RWPE2 (cell line): Measurements from ENCODE around the gene ABHD15.

Source experiments
- ATAC-seq: fragments of 200-7000 bp; cut with Tn5 transposase; 3 replicates; pipeline ENCODE4 v1.9.1; 2021; ENCODE audit warnings: low read depth
- DNase-seq: peaks from one replicate; pipeline ENCODE4 v3.0.0-alpha.2; 2020; ENCODE audit warnings: low spot score
- H3K27ac ChIP-seq: fragments of 450-650 bp; 2 replicates; pipeline ENCODE4 v1.5.1; 2017; ENCODE audit warnings: mild to moderate bottlenecking; ENCODE audit not compliant: poor library complexity, severe bottlenecking
- H3K27me3 ChIP-seq: fragments of 250-450 bp; sonication (Bioruptor Pico); 2 replicates; pipeline ENCODE4 v1.5.1; 2021; ENCODE audit warnings: mild to moderate bottlenecking, moderate library complexity; ENCODE audit not compliant: insufficient read depth, poor library complexity, severe bottlenecking
- H3K36me3 ChIP-seq: fragments of 250-450 bp; sonication (Bioruptor Pico); 2 replicates; pipeline ENCODE4 v1.5.1; 2020; ENCODE audit warnings: low read depth, mild to moderate bottlenecking, moderate library complexity
- H3K4me1 ChIP-seq: fragments of 250-450 bp; sonication (Bioruptor Pico); 2 replicates; pipeline ENCODE4 v1.5.1; 2021; ENCODE audit warnings: mild to moderate bottlenecking, moderate library complexity; ENCODE audit not compliant: insufficient read depth, poor library complexity, severe bottlenecking
- H3K4me3 ChIP-seq: fragments of 250-450 bp; sonication (Bioruptor Pico); 2 replicates; pipeline ENCODE4 v1.5.1; 2021; ENCODE audit warnings: mild to moderate bottlenecking, moderate library complexity; ENCODE audit not compliant: severe bottlenecking
- H3K9me3 ChIP-seq: fragments of 250-450 bp; sonication (Bioruptor Pico); 2 replicates; pipeline ENCODE4 v1.5.1; 2021; ENCODE audit warnings: mild to moderate bottlenecking, moderate library complexity; ENCODE audit not compliant: severe bottlenecking
- TF ChIP-seq, protein P1 (sequence below): fragments of 450-650 bp; IDR thresholded peaks from one replicate; pipeline ENCODE4 v1.5.1; 2017; ENCODE audit warnings: mild to moderate bottlenecking, moderate library complexity; ENCODE audit not compliant: poor library complexity, severe bottlenecking

ABHD15 gene

DNA sequence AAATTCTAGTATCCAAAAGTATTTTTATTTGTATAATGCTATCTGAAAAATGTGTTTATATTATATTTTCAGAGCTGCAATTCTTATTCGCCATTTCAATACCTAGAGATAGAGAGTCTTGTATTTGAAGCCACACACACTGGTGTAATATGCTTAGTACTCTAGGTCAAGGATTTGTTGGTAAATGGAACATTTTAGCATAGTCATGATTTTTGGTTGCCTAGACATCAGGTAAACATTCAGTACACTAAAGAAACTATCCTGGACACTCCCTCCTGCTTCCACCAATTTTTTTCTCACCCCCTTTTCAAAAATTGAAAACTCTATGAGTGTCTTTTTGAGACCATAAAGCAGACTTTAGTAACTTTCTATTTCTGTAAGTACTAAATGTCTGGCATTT is 20.8 kb downstream of the ABHD15 start:
- Histone ChIP-seq H3K9me3 (no peaks in the 10 kb centered on the region), H3K27me3 (no peaks in the 10 kb centered on the region), H3K4me3 (no peak overlapping the region), H3K4me1 (no peaks in the 10 kb centered on the region), H3K36me3 (peaks cover 73% of the 10 kb centered on the region), H3K27ac (no peak overlapping the region)
- no peak for ATAC-seq
- DNase-seq: no peak
- TF ChIP-seq, protein P1, sequence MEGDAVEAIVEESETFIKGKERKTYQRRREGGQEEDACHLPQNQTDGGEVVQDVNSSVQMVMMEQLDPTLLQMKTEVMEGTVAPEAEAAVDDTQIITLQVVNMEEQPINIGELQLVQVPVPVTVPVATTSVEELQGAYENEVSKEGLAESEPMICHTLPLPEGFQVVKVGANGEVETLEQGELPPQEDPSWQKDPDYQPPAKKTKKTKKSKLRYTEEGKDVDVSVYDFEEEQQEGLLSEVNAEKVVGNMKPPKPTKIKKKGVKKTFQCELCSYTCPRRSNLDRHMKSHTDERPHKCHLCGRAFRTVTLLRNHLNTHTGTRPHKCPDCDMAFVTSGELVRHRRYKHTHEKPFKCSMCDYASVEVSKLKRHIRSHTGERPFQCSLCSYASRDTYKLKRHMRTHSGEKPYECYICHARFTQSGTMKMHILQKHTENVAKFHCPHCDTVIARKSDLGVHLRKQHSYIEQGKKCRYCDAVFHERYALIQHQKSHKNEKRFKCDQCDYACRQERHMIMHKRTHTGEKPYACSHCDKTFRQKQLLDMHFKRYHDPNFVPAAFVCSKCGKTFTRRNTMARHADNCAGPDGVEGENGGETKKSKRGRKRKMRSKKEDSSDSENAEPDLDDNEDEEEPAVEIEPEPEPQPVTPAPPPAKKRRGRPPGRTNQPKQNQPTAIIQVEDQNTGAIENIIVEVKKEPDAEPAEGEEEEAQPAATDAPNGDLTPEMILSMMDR: no peak

DNA sequence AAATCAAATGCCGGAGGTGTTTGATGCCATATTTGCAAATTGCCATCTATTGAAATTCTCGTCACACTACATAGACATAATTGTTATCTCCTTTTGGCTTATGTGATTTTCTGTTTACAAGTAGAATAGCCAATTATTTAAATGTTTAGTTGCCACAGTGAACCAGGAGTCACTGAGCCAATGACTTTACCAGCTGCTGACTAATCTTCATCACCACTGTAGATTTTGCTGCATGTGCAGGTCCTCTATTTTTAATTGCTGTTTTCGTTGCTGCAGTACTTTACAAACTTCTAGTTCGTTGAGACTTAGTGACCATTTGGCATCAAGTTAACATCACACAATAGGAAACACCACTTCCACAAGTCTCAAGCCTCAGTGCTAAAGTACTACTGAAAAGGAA is 22.8 kb downstream of the ABHD15 start:
- TF ChIP-seq, protein P1: no peak
- Histone ChIP-seq H3K9me3 (no peaks in the 10 kb centered on the region), H3K27ac (no peak overlapping the region), H3K36me3 (peaks cover 82% of the 10 kb centered on the region), H3K27me3 (no peaks in the 10 kb centered on the region), H3K4me1 (no peaks in the 10 kb centered on the region), H3K4me3 (no peak overlapping the region)
- DNase-seq (no peak), ATAC-seq (no peak)

DNA sequence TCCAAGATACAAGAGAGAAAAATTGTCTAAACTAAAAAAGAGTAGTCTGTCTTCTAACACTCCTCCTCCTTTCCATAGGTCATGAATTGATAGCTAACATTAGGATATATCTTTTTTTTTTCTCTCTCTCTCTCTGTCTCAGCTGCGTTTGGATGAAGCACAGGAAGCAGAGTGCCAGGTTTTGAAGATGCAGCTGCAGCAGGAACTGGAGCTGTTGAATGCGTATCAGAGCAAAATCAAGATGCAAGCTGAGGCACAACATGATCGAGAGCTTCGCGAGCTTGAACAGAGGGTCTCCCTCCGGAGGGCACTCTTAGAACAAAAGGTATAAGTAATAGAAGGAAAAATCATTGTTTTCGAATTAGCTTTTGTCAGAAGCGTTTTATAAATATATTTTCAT is 32.9 kb downstream of the ABHD15 start:
- Histone ChIP-seq H3K27ac (no peak overlapping the region), H3K9me3 (no peaks in the 10 kb centered on the region), H3K27me3 (no peaks in the 10 kb centered on the region), H3K4me3 (no peak overlapping the region), H3K36me3 (peaks cover 76% of the 10 kb centered on the region), H3K4me1 (no peaks in the 10 kb centered on the region)
- TF ChIP-seq, protein P1: no peak
- no peak for ATAC-seq
- no peak for DNase-seq

DNA sequence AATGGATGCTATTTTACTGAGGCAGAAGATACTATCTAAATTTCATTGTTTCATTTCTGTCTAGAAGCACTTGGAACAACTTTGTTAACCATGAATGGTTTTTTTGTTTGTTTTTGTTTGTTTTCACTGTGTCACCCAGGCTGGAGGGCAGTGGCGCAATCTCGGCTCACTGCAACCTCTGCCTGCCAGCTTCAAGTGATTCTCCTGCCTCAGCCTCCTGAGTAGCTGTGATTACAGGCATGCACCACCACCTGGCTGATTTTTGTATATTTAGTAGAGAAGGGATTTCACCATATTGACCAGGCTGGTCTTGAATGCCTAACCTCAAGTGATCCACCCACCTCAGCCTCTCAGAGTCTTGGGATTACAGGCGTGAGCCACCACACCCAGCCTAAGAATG is 40.5 kb downstream of the ABHD15 start:
- Histone ChIP-seq H3K27me3 (no peaks in the 10 kb centered on the region), H3K4me1 (no peaks in the 10 kb centered on the region), H3K9me3 (no peaks in the 10 kb centered on the region), H3K4me3 (no peak overlapping the region), H3K36me3 (peaks cover 74% of the 10 kb centered on the region), H3K27ac (no peak overlapping the region)
- ATAC-seq (no peak), DNase-seq (no peak)
- TF ChIP-seq, protein P1: no peak

DNA sequence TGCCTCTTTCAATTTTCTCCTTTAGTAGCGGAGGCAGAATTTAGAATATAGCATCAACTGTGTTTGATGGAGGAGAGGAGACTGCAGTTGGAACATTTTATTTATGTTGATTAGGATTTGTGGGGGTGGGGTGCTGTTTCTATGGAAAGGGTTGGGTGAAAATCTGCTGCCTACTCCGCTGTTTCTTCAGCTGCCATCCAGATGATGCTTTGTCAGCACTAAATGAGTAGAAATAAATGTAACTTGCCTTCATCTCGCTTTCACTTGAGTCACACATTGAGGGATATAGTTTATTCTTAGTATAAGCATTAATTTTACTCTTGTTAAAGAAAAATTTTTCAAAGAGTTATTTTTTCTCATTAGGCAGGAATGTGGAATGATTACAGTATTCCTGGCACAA is 42.1 kb downstream of the ABHD15 start:
- DNase-seq: no peak
- Histone ChIP-seq H3K4me1 (no peaks in the 10 kb centered on the region), H3K27me3 (no peaks in the 10 kb centered on the region), H3K27ac (no peak overlapping the region), H3K4me3 (no peak overlapping the region), H3K36me3 (peaks cover 72% of the 10 kb centered on the region), H3K9me3 (no peaks in the 10 kb centered on the region)
- TF ChIP-seq, protein P1: no peak
- no peak for ATAC-seq
